Measurements from ENCODE around the gene MED13L. TPM values are rescaled to one million over a fixed set of nuclear protein-coding genes. Genes with fewer than 3 reads are reported as not detected.

The MED13L gene
- total RNA-seq, 4 donors from 2014 or later, result 168 to 349 (median 246) TPM

DNA sequence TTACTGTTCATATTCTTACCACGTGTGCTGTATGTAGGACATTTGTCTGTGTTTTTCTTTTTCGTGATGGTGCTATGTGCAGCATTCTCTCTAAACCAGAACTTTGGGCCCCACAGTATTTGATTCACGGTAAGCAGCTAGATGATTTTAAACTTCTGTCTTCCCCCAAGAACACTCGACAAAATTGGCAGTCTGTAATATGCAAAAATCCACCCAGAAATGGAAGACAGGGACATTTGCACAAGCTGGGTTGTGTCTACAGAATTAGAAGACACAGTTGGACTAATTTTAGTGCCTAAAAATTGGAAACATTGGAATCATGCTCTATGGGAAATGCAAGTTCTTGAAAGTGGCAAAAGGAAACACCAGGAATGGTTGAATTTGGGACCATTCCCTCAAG, 24.1 kb upstream of the MED13L start:
- H3K27ac ChIP-seq, result no peak overlapping the region
- no peaks in the 10 kb centered on the region for H3K36me3 ChIP-seq
- TF ChIP-seq POLR2A (IDR thresholded peaks at IDR 0.05) (no peak), CTCF (IDR thresholded peaks at IDR 0.05) (no peak)
- H3K4me1 ChIP-seq, result peaks cover 13% of the 10 kb centered on the region in 2 donors
- H3K4me3 ChIP-seq (replicated peaks in 1 of 3), result no peak overlapping the region
- intact Hi-C loops (cut with DNase I), result no loop called here
- DNase-seq, result no peak
- 91 to 97% methylated on average over 4 of the region's 4 CpGs for WGBS, 2 donors
- H3K9me3 ChIP-seq, result no peaks in the 10 kb centered on the region
- no peaks in the 10 kb centered on the region for H3K27me3 ChIP-seq

- peak; percentile 26 to 45 for DNase-seq
- Histone ChIP-seq H3K36me3 (no peaks in the 10 kb centered on the region), H3K4me3 (replicated peaks in 1 of 3) (no peak overlapping the region), H3K27me3 (no peaks in the 10 kb centered on the region), H3K27ac (peak overlapping the region in 1 of 3 donors; percentile 49), H3K4me1 (peaks cover 17 to 21% of the 10 kb centered on the region in 2 donors), H3K9me3 (no peaks in the 10 kb centered on the region)
- 37 to 48% methylated on average over 9 of the region's 9 CpGs for WGBS, 2 donors
- intact Hi-C loops (cut with DNase I), result no loop called here
- TF ChIP-seq CTCF (IDR thresholded peaks at IDR 0.05), result no peak
- no peak for TF ChIP-seq POLR2A (IDR thresholded peaks at IDR 0.05)
Measured at GRCh38 chr12:116299665-116300328, 22.3 kb upstream of the MED13L start.

- Histone ChIP-seq H3K4me1 (peaks cover 23% of the 10 kb centered on the region in 2 donors), H3K27me3 (no peaks in the 10 kb centered on the region), H3K36me3 (no peaks in the 10 kb centered on the region), H3K9me3 (no peaks in the 10 kb centered on the region), H3K27ac (peak overlapping the region in 1 of 3 donors; percentile 49), H3K4me3 (replicated peaks in 1 of 3) (no peak overlapping the region)
- WGBS, 2 donors, result 94% methylated on average over 2 of the region's 2 CpGs
- no peak for DNase-seq
- intact Hi-C loops (cut with DNase I), result no loop called here
- TF ChIP-seq CTCF (IDR thresholded peaks at IDR 0.05), result no peak
- TF ChIP-seq POLR2A (IDR thresholded peaks at IDR 0.05), result no peak
Measured at GRCh38 chr12:116299064-116299463, 21.6 kb upstream of the MED13L start.

- H3K4me1 ChIP-seq, result peaks cover 28% of the 10 kb centered on the region in 2 donors
- no peak for DNase-seq
- intact Hi-C loops (cut with DNase I), result no loop called here
Measured at GRCh38 chr12:116298578-116298977, 21.1 kb upstream of the MED13L start.

More at GRCh38 chr12:116298578-116298977, 21.1 kb upstream of the MED13L start:
- Histone ChIP-seq H3K27ac (no peak overlapping the region), H3K4me3 (replicated peaks in 1 of 3) (no peak overlapping the region), H3K27me3 (no peaks in the 10 kb centered on the region), H3K9me3 (no peaks in the 10 kb centered on the region), H3K36me3 (no peaks in the 10 kb centered on the region)
- 96 to 100% methylated on average over 2 of the region's 2 CpGs for WGBS, 2 donors
- TF ChIP-seq POLR2A (IDR thresholded peaks at IDR 0.05) (no peak), CTCF (IDR thresholded peaks at IDR 0.05) (no peak)

All from thyroid gland (tissue), 4 donors.